HEK293T (cell line): ENCODE data around the gene DUOXA1.

Experiments used
- CTCF ChIA-PET: fragments of 350-600 bp; formaldehyde crosslinking; extraction: SDS; loops from one replicate; lab custom pipeline; 2021; ENCODE audit warnings: antibody characterized with exemption, inconsistent platforms; lab: Yijun Ruan, JAX
- POLR2A ChIA-PET: fragments of 350-600 bp; formaldehyde crosslinking; extraction: SDS; loops from one replicate; lab custom pipeline; 2020; ENCODE audit warnings: antibody characterized with exemption, inconsistent platforms; lab: Yijun Ruan, JAX
- DNase-seq: peaks from one replicate; pipeline ENCODE4 v3.0.0; 2012; ENCODE audit warnings: mixed read lengths; ENCODE audit errors: extremely low spot score
- ARNT ChIP-seq: fragments of 450-650 bp; IDR thresholded peaks from 2 replicates; pipeline ENCODE4 v1.6.1; 2017; ENCODE audit warnings: mild to moderate bottlenecking
- BHLHE40 ChIP-seq: fragments of 450-650 bp; IDR thresholded peaks from 2 replicates; pipeline ENCODE4 v1.6.1; 2016; ENCODE audit warnings: mild to moderate bottlenecking, moderate library complexity, borderline replicate concordance
- CTBP1 ChIP-seq: fragments of 450-650 bp; IDR thresholded peaks from 2 replicates; pipeline ENCODE4 v1.6.1; 2016; ENCODE audit warnings: borderline replicate concordance
- ELF4 ChIP-seq: fragments of 450-650 bp; IDR thresholded peaks from 2 replicates; pipeline ENCODE4 v1.6.1; 2017; ENCODE audit warnings: antibody characterized with exemption
- FOXA1 ChIP-seq: fragments of 450-650 bp; IDR thresholded peaks from 2 replicates; pipeline ENCODE4 v1.6.1; 2016; ENCODE audit warnings: mild to moderate bottlenecking
- FOXK2 ChIP-seq: fragments of 450-650 bp; IDR thresholded peaks from 2 replicates; pipeline ENCODE4 v1.6.1; 2016; ENCODE audit warnings: mild to moderate bottlenecking
- FOXM1 ChIP-seq: fragments of 450-650 bp; IDR thresholded peaks from 2 replicates; pipeline ENCODE4 v1.6.1; 2017; ENCODE audit warnings: mild to moderate bottlenecking, borderline replicate concordance
- HDGF ChIP-seq: fragments of 450-650 bp; IDR thresholded peaks from 2 replicates; pipeline ENCODE4 v1.6.1; 2017; ENCODE audit warnings: antibody characterized with exemption, borderline replicate concordance
- L3MBTL2 ChIP-seq: fragments of 450-650 bp; conservative IDR thresholded peaks from 2 replicates; pipeline ENCODE4 v1.6.1; 2016; ENCODE audit warnings: mild to moderate bottlenecking
- LEF1 ChIP-seq: fragments of 450-650 bp; IDR thresholded peaks from 2 replicates; pipeline ENCODE4 v1.6.1; 2017; ENCODE audit warnings: mild to moderate bottlenecking, borderline replicate concordance
- NFRKB ChIP-seq: fragments of 450-650 bp; IDR thresholded peaks from 2 replicates; pipeline ENCODE4 v1.6.1; 2016; ENCODE audit warnings: mild to moderate bottlenecking, moderate library complexity
- SP1 ChIP-seq: fragments of 450-650 bp; IDR thresholded peaks from 2 replicates; pipeline ENCODE4 v1.6.1; 2017
- SUZ12 ChIP-seq: fragments of 450-650 bp; IDR thresholded peaks from 2 replicates; pipeline ENCODE4 v1.6.1; 2016; ENCODE audit warnings: mild to moderate bottlenecking
- TARDBP ChIP-seq: fragments of 450-650 bp; IDR thresholded peaks from 2 replicates; pipeline ENCODE4 v1.6.1; 2016
- ZNF384 ChIP-seq: fragments of 450-650 bp; IDR thresholded peaks from 2 replicates; pipeline ENCODE4 v1.6.1; 2016
- TF ChIP-seq, protein P1 (sequence below): fragments of 450-650 bp; IDR thresholded peaks from 2 replicates; pipeline ENCODE4 v1.6.1; 2016

Gene DUOXA1

DNA sequence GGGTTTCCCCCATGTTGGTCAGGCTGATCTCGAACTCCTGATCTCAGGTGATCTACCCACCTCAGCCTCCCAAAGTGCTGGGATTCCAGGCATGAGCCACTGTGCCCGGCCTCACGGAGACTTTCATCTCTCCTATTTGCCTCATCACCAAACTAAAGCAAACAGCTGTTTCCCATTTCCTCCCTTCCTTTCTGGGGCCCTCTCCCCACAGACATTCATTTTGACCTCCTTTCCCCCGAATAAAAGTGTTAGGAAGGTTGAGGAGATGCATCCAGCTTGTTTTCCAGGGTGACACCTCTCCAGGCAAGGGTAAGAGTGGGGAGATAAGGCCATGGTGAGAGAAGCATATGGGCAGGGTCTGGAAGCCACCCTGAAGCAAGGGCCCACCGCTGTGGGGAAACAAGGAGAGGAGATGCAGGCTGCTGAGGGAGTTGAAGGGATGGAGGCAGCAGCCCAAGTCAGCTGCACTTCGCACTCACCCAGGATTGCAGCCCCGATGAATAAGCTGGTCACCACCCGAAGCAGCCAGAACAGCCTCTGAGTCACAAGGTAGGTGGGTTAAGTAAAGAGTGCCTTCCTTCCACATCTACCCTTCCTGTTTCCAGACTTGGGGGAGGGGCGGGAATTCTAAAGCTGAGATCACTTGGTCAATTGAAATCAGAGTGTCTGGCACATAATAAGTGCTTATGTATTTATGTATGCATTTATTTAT is 7.8 kb downstream of the DUOXA1 start:
- POLR2A ChIA-PET, result no interaction called here
- no peak for TF ChIP-seq CTBP1
- TF ChIP-seq ARNT, result no peak
- no peak for TF ChIP-seq FOXA1
- TF ChIP-seq, protein P1, sequence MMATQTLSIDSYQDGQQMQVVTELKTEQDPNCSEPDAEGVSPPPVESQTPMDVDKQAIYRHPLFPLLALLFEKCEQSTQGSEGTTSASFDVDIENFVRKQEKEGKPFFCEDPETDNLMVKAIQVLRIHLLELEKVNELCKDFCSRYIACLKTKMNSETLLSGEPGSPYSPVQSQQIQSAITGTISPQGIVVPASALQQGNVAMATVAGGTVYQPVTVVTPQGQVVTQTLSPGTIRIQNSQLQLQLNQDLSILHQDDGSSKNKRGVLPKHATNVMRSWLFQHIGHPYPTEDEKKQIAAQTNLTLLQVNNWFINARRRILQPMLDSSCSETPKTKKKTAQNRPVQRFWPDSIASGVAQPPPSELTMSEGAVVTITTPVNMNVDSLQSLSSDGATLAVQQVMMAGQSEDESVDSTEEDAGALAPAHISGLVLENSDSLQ, result no peak
- TF ChIP-seq BHLHE40, result no peak
- CTCF ChIA-PET, result interaction anchor here (0.6 kb wide), 1 partner anchor 56 kb away, joined by 3 read pairs; no protein-coding TSS in a partner anchor
- no peak for DNase-seq

DNA sequence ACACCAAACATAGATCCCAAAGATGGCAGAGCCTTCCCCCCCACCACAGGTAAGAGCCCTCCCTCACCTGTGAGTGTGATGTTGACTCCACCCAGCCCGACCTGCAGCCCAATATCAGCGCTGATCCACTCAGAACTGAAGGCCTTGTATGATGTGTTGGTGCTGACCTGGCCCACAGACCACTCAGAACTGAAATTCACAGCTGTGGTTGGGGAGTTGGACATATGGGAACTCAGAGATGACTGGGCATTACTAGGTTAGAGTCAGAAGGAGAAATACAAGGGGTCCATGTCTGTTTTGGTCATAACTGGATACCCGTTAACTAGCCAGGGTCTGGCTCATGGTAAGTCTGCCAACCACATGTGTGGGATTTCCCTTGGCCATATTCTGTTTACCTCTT is 8.7 kb downstream of the DUOXA1 start:
- CTCF ChIA-PET, result no interaction called here
- TF ChIP-seq ELF4 (no peak), FOXM1 (no peak), ZNF384 (no peak), ARNT (no peak), HDGF (no peak), L3MBTL2 (no peak), FOXK2 (no peak), LEF1 (no peak), CTBP1 (no peak), SP1 (no peak), NFRKB (no peak), BHLHE40 (no peak), TARDBP (no peak)
- TF ChIP-seq, protein P1, result no peak

DNA sequence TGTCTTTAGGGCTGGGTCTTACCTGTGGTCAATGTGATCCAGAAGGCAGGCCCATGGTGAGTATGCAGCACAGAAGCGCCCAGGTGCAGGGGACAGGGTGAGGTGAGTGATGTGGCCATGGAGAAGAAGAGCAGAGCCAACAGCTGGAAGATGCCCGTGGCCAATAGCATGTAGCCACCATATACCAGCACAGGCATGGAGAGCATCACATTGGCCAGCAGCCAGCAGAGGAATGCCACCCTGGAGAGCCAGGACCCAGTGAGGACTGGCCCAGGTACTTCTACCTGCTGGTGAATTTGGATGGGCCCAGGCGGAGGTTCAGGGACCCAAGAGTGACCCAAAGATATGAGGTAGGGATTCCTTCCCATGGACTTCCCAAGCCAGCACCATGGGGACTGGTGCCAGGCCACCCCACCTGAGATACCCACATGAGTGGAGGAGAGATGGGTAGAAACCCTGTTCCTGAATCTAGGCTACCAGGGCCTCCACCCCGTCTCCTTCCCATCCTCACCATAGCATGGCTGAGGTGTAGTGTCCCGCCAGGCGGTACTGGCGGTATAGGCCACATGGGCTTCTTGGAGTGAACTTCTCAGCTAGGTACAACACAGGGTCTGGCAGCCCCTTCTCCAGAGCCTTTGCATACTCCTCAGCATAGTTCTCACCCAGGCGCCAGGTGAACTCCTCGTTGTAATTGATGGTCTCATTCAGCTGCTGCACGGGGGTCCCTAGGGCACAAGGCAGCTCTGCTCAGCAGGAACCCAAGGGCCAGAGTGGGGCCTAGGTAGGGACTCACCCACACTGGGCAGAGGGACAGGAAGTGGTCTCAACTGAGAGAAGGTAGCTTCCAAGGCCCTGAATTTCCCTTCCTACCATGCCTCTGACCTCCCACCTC is 9.4 kb downstream of the DUOXA1 start:
- ChIA-PET CTCF (interaction anchor here (0.7 kb wide), 1 partner anchor 46 kb away, joined by 3 read pairs; no protein-coding TSS in a partner anchor), POLR2A (no interaction called here)
- TF ChIP-seq, protein P1, result no peak
- no peak for TF ChIP-seq SUZ12
- no peak for TF ChIP-seq FOXA1
- no peak for TF ChIP-seq NFRKB
- TF ChIP-seq SP1, result no peak
- TF ChIP-seq HDGF, result no peak
- TF ChIP-seq FOXM1, result no peak
- no peak for TF ChIP-seq ZNF384
- TF ChIP-seq L3MBTL2, result no peak
- TF ChIP-seq CTBP1, result no peak

More for the DNA sequence above, 8.7 kb downstream of the DUOXA1 start:
- no peak for DNase-seq
- POLR2A ChIA-PET, result no interaction called here

DNA sequence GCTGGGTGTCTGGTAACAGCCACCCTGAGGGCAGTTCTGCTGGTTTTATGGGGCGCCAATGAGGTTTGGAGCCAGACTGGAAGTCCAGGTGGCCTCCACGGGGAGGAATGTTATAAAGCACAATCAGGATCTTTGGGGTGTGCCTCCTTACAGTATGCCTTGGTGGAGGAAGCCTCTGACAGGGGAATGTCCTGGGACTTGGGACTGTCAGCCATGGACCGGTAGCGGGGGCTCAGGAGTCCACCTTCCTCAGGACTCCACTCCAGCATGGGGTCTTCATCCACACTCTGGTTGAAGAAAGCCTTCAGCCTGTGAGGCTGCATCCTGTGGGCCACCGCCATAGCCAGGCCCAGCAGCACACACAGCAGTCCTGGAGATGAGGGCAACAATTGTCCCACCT is 10.7 kb downstream of the DUOXA1 start:
- DNase-seq, result no peak
- POLR2A ChIA-PET, result interaction anchor here (1.3 kb wide), 1 partner anchor 283 kb away, joined by 4 read pairs; a partner anchor contains a TSS
- TF ChIP-seq FOXM1 (no peak), HDGF (no peak), ELF4 (no peak), LEF1 (no peak), TARDBP (no peak)
- CTCF ChIA-PET, result interaction anchor here (0.8 to 1.6 kb wide), 5 partner anchors 8 to 346 kb away, joined by 4 to 12 read pairs (median 8); no protein-coding TSS in a partner anchor

More for the DNA sequence above, 9.4 kb downstream of the DUOXA1 start:
- no peak for DNase-seq

DNA sequence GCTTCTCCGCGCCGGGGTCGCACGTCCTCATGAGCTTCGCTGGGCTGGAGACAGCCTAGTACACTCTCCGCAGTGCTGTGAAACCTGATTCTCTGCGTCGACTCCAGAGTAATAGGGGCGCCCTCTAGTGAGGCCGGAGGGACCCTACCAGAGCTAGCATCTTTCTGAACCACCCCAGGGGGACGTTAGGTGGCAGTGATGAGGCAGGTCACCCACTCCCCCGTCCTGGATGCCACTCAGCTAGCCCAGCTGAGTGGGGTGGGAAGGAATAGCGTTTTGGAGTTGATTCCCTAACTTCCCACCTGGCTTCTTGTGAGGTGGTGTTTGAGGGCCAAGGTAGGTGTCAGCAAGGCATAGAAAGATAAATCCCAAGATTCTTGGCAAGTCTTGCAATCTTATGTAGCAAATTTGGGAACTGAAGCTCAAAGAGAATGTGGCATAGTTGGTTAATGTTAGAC is 11.5 kb downstream of the DUOXA1 start:
- no peak for TF ChIP-seq NFRKB
- TF ChIP-seq, protein P1, result peak; percentile 70; the same call in 1 of the 2 replicates
- CTCF ChIA-PET, result interaction anchor here (0.6 to 1.6 kb wide), 18 partner anchors 9 to 476 kb away, joined by 3 to 12 read pairs (median 5); no protein-coding TSS in a partner anchor
- DNase-seq, result peak; percentile 87
- POLR2A ChIA-PET, result interaction anchor here (0.7 to 1.3 kb wide), 2 partner anchors 29 to 284 kb away, joined by 3 to 4 read pairs; a partner anchor contains a TSS
